ENCODE results near the gene KATNB1. TPM values are rescaled to one million over a fixed set of nuclear protein-coding genes. Genes with fewer than 3 reads are reported as not detected.

Gene KATNB1
- polyA plus RNA-seq, 1 donor from 2014 or later = 57.9 TPM

DNA sequence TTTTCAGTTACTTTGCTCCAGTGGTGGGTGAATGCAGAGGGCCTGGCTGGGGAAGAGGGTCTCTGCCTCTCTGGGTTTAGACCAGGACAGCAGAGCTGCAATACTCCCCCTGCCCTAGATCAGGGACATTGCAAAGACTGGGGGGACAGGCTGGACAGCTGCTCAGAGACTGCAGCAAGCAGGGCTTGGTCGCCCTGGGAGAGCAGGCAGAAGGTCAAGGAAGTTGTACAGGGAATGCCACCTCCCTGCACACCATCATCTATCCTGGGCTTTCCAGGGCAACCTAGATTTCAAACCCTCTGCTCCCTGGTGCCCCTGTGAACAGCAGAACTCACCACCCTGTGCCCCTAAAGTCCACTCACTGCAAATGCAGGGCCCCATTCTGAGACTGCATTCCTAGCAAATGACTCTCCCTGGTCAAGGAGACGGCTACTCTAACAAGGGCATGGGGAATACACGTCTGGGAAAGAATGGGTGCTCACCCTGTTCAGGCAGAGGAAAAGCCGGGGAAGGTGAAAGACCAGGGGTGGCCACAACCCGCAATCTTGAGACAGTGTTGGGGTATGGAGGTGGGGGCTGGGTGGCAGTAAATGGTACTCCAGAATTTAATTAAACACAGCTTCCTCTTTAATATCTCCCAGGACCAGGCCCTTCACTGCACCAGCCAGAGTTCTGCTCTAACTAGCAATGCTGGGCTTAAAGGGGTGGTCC, 65.7 kb downstream of the KATNB1 start:
- Histone ChIP-seq H3K27ac (ENCODE audit: low read length) (peak overlapping the region; percentile 52), H3K9me2 (ENCODE audit: insufficient read depth, low read length) (no peaks in the 10 kb centered on the region), H3K9ac (ENCODE audit: low read length) (peak overlapping the region; percentile 70), H3K9me3 (ENCODE audit: low read length) (no peaks in the 10 kb centered on the region), H4K20me1 (ENCODE audit: insufficient read depth) (no peaks in the 10 kb centered on the region), H3K36me3 (ENCODE audit: insufficient read depth, low read length) (peaks cover 8% of the 10 kb centered on the region), H3K27me3 (ENCODE audit: insufficient read depth, low read depth, low read length) (peaks cover 13% of the 10 kb centered on the region), H3K79me2 (replicated peaks; ENCODE audit: insufficient read depth, low read length) (no peaks in the 10 kb centered on the region), H3F3A (ENCODE audit: insufficient read depth, low read length, poor library complexity, severe bottlenecking) (no peaks in the 10 kb centered on the region), H3K4me2 (ENCODE audit: low read length) (peak overlapping the region; percentile 74), H3K4me3 (ENCODE audit: low read length) (peak overlapping the region; percentile 74), H2AFZ (ENCODE audit: low read depth, low read length) (peak overlapping the region; percentile 63)
- TF ChIP-seq, protein P1, sequence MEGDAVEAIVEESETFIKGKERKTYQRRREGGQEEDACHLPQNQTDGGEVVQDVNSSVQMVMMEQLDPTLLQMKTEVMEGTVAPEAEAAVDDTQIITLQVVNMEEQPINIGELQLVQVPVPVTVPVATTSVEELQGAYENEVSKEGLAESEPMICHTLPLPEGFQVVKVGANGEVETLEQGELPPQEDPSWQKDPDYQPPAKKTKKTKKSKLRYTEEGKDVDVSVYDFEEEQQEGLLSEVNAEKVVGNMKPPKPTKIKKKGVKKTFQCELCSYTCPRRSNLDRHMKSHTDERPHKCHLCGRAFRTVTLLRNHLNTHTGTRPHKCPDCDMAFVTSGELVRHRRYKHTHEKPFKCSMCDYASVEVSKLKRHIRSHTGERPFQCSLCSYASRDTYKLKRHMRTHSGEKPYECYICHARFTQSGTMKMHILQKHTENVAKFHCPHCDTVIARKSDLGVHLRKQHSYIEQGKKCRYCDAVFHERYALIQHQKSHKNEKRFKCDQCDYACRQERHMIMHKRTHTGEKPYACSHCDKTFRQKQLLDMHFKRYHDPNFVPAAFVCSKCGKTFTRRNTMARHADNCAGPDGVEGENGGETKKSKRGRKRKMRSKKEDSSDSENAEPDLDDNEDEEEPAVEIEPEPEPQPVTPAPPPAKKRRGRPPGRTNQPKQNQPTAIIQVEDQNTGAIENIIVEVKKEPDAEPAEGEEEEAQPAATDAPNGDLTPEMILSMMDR (IDR thresholded peaks at IDR 0.05; ENCODE audit: poor library complexity, severe bottlenecking) = no peak
- TF ChIP-seq EP300 (conservative IDR thresholded peaks at IDR 0.05; ENCODE audit: poor library complexity, severe bottlenecking) = no peak
- TF ChIP-seq, protein P2, sequence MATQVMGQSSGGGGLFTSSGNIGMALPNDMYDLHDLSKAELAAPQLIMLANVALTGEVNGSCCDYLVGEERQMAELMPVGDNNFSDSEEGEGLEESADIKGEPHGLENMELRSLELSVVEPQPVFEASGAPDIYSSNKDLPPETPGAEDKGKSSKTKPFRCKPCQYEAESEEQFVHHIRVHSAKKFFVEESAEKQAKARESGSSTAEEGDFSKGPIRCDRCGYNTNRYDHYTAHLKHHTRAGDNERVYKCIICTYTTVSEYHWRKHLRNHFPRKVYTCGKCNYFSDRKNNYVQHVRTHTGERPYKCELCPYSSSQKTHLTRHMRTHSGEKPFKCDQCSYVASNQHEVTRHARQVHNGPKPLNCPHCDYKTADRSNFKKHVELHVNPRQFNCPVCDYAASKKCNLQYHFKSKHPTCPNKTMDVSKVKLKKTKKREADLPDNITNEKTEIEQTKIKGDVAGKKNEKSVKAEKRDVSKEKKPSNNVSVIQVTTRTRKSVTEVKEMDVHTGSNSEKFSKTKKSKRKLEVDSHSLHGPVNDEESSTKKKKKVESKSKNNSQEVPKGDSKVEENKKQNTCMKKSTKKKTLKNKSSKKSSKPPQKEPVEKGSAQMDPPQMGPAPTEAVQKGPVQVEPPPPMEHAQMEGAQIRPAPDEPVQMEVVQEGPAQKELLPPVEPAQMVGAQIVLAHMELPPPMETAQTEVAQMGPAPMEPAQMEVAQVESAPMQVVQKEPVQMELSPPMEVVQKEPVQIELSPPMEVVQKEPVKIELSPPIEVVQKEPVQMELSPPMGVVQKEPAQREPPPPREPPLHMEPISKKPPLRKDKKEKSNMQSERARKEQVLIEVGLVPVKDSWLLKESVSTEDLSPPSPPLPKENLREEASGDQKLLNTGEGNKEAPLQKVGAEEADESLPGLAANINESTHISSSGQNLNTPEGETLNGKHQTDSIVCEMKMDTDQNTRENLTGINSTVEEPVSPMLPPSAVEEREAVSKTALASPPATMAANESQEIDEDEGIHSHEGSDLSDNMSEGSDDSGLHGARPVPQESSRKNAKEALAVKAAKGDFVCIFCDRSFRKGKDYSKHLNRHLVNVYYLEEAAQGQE (IDR thresholded peaks at IDR 0.05; ENCODE audit: borderline replicate concordance) = no peak
- TF ChIP-seq MXI1 (conservative IDR thresholded peaks at IDR 0.05; ENCODE audit: poor library complexity, severe bottlenecking) = no peak
- no peak for TF ChIP-seq EZH2 (IDR thresholded peaks at IDR 0.05; ENCODE audit: borderline replicate concordance, insufficient read depth, low read length, poor library complexity, severe bottlenecking)
- TF ChIP-seq SMC3 (conservative IDR thresholded peaks at IDR 0.05; ENCODE audit: poor library complexity) = no peak
- no peak for TF ChIP-seq POLR2AphosphoS5 (IDR thresholded peaks at IDR 0.05)
- no peak for TF ChIP-seq TAF1 (IDR thresholded peaks at IDR 0.05; ENCODE audit: low read depth)
- TF ChIP-seq RAD21 (conservative IDR thresholded peaks at IDR 0.05) = no peak

DNA sequence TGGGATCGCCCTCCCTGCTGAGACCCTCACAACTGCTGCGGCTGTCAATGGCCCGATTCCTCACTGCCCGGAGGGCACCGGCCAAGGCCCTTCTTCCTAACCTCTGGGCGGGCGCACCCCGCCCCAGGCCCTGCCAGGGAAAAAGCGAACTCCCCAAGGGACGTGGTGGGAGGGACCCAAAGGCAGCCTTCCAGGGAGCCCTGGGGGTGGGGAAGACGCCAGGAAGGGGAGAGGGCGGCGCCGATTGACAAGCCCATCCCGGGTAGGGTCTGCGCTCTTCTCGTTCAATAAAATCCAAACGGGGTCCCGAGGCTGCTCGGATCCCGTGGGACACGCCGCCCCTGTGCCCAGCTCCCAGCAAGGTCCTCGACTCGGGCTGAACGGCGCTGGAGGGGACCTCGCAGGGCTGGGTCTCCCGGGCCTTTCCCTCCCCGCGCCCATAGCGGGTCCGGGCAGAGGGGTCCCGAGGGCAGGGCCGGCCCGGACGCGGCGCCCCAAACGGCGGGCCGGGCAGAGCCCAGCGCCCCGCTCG, 66.3 kb downstream of the KATNB1 start:
- Histone ChIP-seq H3F3A (ENCODE audit: insufficient read depth, low read length, poor library complexity, severe bottlenecking) (no peaks in the 10 kb centered on the region), H3K4me2 (ENCODE audit: low read length) (peak overlapping the region; percentile 74), H3K4me3 (ENCODE audit: low read length) (peak overlapping the region; percentile 74), H3K79me2 (replicated peaks; ENCODE audit: insufficient read depth, low read length) (no peaks in the 10 kb centered on the region), H3K9me3 (ENCODE audit: low read length) (no peaks in the 10 kb centered on the region), H3K9ac (ENCODE audit: low read length) (peak overlapping the region; percentile 70), H4K20me1 (ENCODE audit: insufficient read depth) (no peaks in the 10 kb centered on the region), H3K36me3 (ENCODE audit: insufficient read depth, low read length) (peaks cover 6% of the 10 kb centered on the region), H3K27ac (ENCODE audit: low read length) (peak overlapping the region; percentile 52), H2AFZ (ENCODE audit: low read depth, low read length) (peak overlapping the region; percentile 63), H3K9me2 (ENCODE audit: insufficient read depth, low read length) (no peaks in the 10 kb centered on the region), H3K27me3 (ENCODE audit: insufficient read depth, low read depth, low read length) (peaks cover 13% of the 10 kb centered on the region)
- no peak for TF ChIP-seq SMC3 (conservative IDR thresholded peaks at IDR 0.05; ENCODE audit: poor library complexity)
- TF ChIP-seq, protein P1 (IDR thresholded peaks at IDR 0.05; ENCODE audit: poor library complexity, severe bottlenecking) = no peak

Data from neural cell (in vitro differentiated cells).